GM18873 (cell line): Measurements from ENCODE around the gene TPM2.
"Not testable (repeated sequence)": the region's sequence is repeated elsewhere in the genome, so short reads cannot be mapped to it uniquely, and the experiment has no call there.

Experiments used
- ATAC-seq: cut with Tn5 transposase; IDR thresholded peaks from one replicate; pipeline ENCODE4 v1.9.1; 2021; ENCODE audit warnings: mild to moderate bottlenecking, moderate library complexity, moderate number of reproducible peaks; ENCODE audit not compliant: unreplicated experiment, low FRiP score

Gene TPM2

GRCh38 chr9:35637427-35637955, 52.2 kb downstream of the TPM2 start:
- ATAC-seq, result not testable (repeated sequence)

- ATAC-seq, result not testable (repeated sequence)
Observed at GRCh38 chr9:35636877-35637246, 52.9 kb downstream of the TPM2 start.

- ATAC-seq, result no peak
Observed at GRCh38 chr9:35636135-35636876, 53.4 kb downstream of the TPM2 start.

GRCh38 chr9:35635730-35636129, 54.0 kb downstream of the TPM2 start:
- no peak for ATAC-seq
